ENCODE measurements around the gene UMODL1.

DNA sequence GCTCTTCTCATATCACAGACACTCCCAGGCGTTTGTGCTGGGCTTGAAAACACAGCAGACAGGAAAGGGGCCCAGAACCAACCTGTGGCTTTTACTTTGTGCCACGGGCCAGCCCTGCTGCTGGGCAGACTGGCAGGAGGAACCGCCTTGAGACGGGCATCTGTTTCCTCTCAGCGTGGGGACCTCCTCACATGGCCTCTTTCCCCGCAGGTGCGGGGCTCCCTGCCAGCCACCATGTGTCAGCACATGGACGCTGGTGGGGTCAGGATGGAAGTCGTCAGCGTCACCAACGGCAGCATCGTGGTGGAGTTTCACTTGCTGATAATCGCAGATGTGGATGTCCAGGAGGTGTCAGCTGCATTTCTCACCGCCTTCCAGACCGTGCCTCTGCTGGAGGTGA is 47.8 kb downstream of the UMODL1 start:
- TF ChIP-seq POLR2A (IDR thresholded peaks at IDR 0.05; ENCODE audit: low read length) (no peak), GATA1 (IDR thresholded peaks at IDR 0.05; ENCODE audit: low read depth, low read length) (no peak)

Data from erythroblast (primary cell).